Mesodermal cell (in vitro differentiated cells): ENCODE measurements around the gene EFHC1.
"Not testable (repeated sequence)": the region's sequence is repeated elsewhere in the genome, so short reads cannot be mapped to it uniquely, and the experiment has no call there.

ENCODE experiments used
- H3K27ac ChIP-seq: 2 replicates; pipeline ENCODE4 v1.7.0; 2013; ENCODE audit warnings: mild to moderate bottlenecking, low read depth, low read length, moderate library complexity; ENCODE audit not compliant: severe bottlenecking
- H3K36me3 ChIP-seq: 2 replicates; pipeline ENCODE4 v1.7.1; 2013; ENCODE audit warnings: mild to moderate bottlenecking, low read length, moderate library complexity; ENCODE audit not compliant: control insufficient read depth, insufficient read depth
- H3K4me1 ChIP-seq: one replicate; pipeline ENCODE4 v1.7.1; 2013; ENCODE audit warnings: mild to moderate bottlenecking, low read length; ENCODE audit not compliant: insufficient read depth, control insufficient read depth, poor library complexity, severe bottlenecking
- H3K4me3 ChIP-seq: 2 replicates; pipeline ENCODE4 v1.7.0; 2013; ENCODE audit warnings: low read length, control low read depth, mild to moderate bottlenecking; ENCODE audit not compliant: insufficient read depth, poor library complexity, severe bottlenecking; ENCODE audit errors: extremely low read depth
- H3K9me3 ChIP-seq: 2 replicates; pipeline ENCODE4 v1.7.1; 2013; ENCODE audit warnings: mild to moderate bottlenecking, low read length, moderate library complexity; ENCODE audit not compliant: control insufficient read depth
- WGBS, 2 experiments: methylation state at CpG; one replicate each; pipeline ENCODE4 v1.1.5; 2013; ENCODE audit warnings: missing lambda C conversion rate in 2 of 2; ENCODE audit not compliant: insufficient coverage in 2 of 2; 5-methylcytosine and 5-hydroxymethylcytosine counted together

The EFHC1 gene

DNA sequence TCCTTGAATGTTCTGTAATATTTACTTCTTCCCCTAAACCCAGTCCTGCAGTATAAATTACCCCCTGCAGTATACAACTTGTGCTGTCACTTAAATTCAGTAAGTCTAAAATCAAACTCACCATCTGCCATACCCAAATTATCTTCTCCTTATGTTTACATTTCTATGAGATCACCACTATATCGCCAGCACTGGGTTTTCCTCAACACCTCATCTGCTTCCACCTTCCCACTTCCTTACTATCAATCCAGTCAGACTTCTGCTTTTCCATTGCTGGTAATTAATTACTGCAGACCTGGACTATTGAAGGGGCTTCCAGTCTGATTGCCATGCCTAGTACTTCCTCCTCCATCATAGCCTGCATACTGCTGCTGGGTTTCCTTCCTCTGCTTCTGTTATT, 15.2 kb downstream of the EFHC1 start:
- WGBS, 2 experiments, result 89 to 100% methylated on average over 1 of the region's 1 CpG
- Histone ChIP-seq H3K27ac (no peak overlapping the region), H3K4me3 (no peak overlapping the region), H3K4me1 (peaks cover 3% of the 10 kb centered on the region), H3K9me3 (no peaks in the 10 kb centered on the region), H3K36me3 (peaks cover 9% of the 10 kb centered on the region)

DNA sequence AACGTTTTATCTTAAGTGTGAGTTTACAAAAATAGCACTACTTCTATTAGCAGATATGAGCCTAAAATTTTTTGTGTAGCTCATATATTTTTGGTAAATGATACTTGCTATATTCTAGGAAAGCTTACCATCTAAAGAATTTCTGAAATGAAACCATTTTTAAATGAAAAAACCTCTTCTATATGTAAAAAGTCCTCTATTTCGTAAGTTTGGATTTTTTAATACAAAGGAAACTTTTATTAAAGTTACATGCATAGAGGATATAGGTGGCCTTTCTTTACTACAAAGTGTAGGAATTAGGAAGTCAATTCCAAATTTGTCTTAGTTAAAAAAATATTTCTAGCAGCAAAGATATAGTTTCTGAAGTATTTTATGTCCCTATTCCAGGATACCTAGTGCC, 18.8 kb downstream of the EFHC1 start:
- Histone ChIP-seq H3K9me3 (no peaks in the 10 kb centered on the region), H3K27ac (no peak overlapping the region), H3K4me3 (no peak overlapping the region), H3K4me1 (no peaks in the 10 kb centered on the region), H3K36me3 (peaks cover 9% of the 10 kb centered on the region)
- WGBS, 2 experiments, result no CpG with 5 or more reads among the region's 2 CpGs

DNA sequence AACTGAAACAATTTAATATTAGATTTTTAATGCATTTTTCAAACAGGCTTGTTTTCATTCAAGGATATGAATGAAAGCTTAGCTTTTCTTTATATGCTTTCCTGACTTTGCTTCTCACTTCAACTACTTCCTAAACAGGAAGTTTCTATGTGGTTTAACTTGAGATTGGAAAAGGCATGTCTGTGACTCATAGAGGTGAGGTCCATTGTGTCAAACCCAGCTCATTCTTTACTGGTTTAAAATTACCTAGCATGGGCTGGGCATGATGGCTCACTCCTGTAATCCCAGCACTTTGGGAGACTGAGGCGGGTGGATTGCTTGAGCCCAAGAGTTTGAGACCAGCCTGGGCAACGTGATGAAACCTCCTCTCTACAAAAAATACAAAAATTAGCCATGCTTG, 34.4 kb downstream of the EFHC1 start:
- no peak overlapping the region for H3K27ac ChIP-seq
- peaks cover 10% of the 10 kb centered on the region for H3K36me3 ChIP-seq
- H3K9me3 ChIP-seq, result peaks cover 9% of the 10 kb centered on the region
- peaks cover 3% of the 10 kb centered on the region for H3K4me1 ChIP-seq
- WGBS, 2 experiments, result 80% methylated on average over 1 of the region's 2 CpGs
- H3K4me3 ChIP-seq, result no peak overlapping the region

- Histone ChIP-seq H3K36me3 (peaks cover 10% of the 10 kb centered on the region), H3K4me1 (peaks cover 3% of the 10 kb centered on the region), H3K9me3 (no peaks in the 10 kb centered on the region), H3K4me3 (no peak overlapping the region), H3K27ac (no peak overlapping the region)
- WGBS, 2 experiments, result 89 to 100% methylated on average over 1 to 2 of the region's 2 CpGs
Measured at GRCh38 chr6:52457096-52457495, 37.0 kb downstream of the EFHC1 start.

GRCh38 chr6:52461194-52461593, 41.1 kb downstream of the EFHC1 start:
- not testable (repeated sequence) for H3K4me3 ChIP-seq, H3K36me3 ChIP-seq, H3K9me3 ChIP-seq, H3K27ac ChIP-seq, H3K4me1 ChIP-seq
- WGBS, 2 experiments, result 67 to 83% methylated on average over 1 of the region's 2 CpGs

- 100% methylated on average over 2 of the region's 4 CpGs for WGBS, 2 experiments
- H3K27ac ChIP-seq, result no peak overlapping the region
- H3K4me3 ChIP-seq, result no peak overlapping the region
Measured at GRCh38 chr6:52474173-52474572, 54.0 kb downstream of the EFHC1 start.

GRCh38 chr6:52475307-52475706, 55.2 kb downstream of the EFHC1 start:
- no peaks in the 10 kb centered on the region for H3K36me3 ChIP-seq
- H3K27ac ChIP-seq, result no peak overlapping the region
- no peaks in the 10 kb centered on the region for H3K4me1 ChIP-seq
- no peak overlapping the region for H3K4me3 ChIP-seq
- 89% methylated on average over 1 of the region's 2 CpGs; no CpG with 5 or more reads in 1 of the 2 experiments for WGBS, 2 experiments
- H3K9me3 ChIP-seq, result no peaks in the 10 kb centered on the region

More at GRCh38 chr6:52474173-52474572, 54.0 kb downstream of the EFHC1 start:
- Histone ChIP-seq H3K36me3 (no peaks in the 10 kb centered on the region), H3K9me3 (no peaks in the 10 kb centered on the region), H3K4me1 (no peaks in the 10 kb centered on the region)

DNA sequence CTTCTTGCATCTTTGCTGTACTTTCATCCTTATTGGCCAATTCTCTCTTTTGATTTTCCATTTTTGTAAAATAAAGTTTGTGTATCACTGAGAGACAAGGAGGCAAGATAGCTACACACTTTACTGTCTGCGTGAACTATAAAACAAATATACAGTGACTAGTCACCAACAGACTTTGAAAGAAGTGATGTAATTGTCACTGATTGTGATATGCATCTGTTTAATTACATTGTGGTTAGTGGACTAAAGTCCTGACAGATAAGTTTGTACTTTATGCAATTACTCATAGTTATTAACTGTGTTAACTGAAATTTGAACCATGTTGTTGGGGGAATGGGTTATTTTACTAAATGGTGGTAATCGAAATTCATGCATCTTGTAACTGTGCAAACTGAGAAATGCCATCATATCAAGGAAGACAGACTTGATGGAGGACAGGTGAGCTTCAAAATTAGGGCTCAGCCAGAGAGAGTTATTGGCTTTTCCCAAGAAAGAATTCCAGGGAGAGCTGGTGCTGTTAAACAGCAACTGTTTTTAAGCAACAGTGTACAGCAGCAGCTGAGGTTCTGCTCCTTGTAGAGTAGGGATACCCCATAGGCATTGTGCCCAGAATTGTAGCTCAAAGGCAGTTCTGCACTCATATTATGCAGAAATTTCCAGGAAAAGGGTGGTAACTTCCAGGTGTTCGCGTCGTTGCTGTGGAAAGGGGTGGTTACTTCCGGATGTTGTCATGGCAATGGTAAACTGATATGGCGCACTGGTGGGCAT, 62.9 kb downstream of the EFHC1 start:
- Histone ChIP-seq H3K36me3 (peaks cover 3% of the 10 kb centered on the region), H3K9me3 (no peaks in the 10 kb centered on the region), H3K4me1 (no peaks in the 10 kb centered on the region), H3K4me3 (no peak overlapping the region), H3K27ac (no peak overlapping the region)
- WGBS, 2 experiments, result 94 to 96% methylated on average over 5 to 6 of the region's 7 CpGs

DNA sequence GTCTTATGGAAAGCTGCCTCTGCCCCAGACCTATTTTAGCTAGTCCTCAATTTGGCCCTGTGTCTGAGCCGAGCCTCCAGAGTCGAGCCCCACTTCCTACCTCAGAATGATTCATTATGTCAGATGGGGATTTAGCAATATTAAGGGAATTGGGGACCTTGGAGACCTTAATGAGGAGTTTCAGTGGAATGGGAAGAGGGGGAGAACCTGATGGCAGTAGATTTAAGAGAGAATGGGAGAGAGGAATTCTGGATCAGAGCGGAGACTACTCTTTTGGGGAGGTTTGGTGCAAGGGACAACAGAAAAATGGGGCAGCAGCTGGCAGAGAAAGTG, 63.5 kb downstream of the EFHC1 start:
- Histone ChIP-seq H3K9me3 (no peaks in the 10 kb centered on the region), H3K27ac (no peak overlapping the region), H3K4me1 (no peaks in the 10 kb centered on the region), H3K4me3 (no peak overlapping the region), H3K36me3 (peaks cover 3% of the 10 kb centered on the region)
- WGBS, 2 experiments, result 100% methylated on average over 1 of the region's 3 CpGs

DNA sequence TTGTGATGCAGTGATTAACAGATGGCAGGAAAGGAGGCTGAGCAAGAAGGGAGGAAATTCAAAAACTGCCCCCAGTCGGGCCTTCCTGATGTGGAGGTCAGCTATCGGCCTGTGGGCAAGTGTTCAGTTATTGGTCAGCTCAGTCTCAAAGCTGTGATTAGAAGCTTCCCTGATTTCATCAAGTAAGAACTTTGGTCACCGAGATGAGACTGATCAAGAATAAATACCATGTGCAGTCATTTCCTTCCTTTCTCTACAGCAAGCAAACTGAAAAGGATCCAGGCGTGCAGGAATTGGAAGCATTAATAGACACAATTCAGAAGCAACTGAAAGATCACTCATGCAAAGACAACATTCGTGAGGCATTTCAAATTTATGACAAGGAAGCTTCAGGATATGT, 69.7 kb downstream of the EFHC1 start:
- Histone ChIP-seq H3K4me3 (no peak overlapping the region), H3K4me1 (no peaks in the 10 kb centered on the region), H3K27ac (no peak overlapping the region), H3K9me3 (no peaks in the 10 kb centered on the region), H3K36me3 (peaks cover 6% of the 10 kb centered on the region)
- whole genome bisulfite sequencing, 2 experiments, result 89 to 99% methylated on average over 5 of the region's 5 CpGs

DNA sequence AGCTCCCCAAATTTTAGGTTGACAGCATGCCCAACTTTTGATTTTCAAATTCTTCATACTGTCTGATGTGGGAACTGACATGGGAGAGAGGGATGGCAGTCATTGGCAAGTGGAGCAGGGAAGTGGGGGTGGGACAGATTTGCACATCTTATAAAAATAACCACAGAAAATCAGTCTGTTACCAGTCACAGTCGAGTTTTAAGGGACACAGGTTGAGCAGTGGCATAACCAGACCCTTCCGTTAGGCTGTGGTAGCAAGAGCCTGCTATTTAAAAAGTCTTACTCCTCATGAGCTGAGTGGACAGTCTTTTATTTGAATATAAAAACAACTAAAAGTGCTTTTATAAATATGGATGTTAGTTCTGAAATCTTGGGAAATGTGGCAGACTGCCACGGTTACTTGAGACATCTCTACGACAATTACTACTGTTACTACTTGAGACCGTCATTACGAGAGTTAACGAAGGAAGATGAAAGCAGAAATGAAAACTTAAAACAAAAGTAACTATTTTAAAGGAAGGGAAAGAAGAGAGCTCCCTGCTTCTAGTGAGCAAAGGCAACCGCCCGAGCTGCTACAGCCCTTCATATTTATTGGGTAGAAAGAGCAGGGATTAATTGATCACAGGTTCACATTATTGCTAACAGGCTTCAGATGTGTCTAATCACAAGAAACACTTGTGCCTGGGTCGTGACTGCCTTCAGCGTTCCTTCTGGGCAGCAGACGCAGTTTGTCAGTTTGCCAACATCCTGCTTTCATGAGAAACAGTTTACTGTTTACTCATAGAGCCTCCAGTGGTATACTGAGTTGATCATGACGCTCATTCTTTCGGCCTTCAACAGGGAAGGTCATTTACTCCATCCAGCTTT, 71.3 kb downstream of the EFHC1 start:
- H3K4me1 ChIP-seq, result no peaks in the 10 kb centered on the region
- H3K27ac ChIP-seq, result no peak overlapping the region
- H3K9me3 ChIP-seq, result no peaks in the 10 kb centered on the region
- peaks cover 16% of the 10 kb centered on the region for H3K36me3 ChIP-seq
- no peak overlapping the region for H3K4me3 ChIP-seq
- WGBS, 2 experiments, result 92 to 98% methylated on average over 6 to 7 of the region's 14 CpGs
